ENCODE data around the gene CHN2. TPM values are rescaled to one million over a fixed set of nuclear protein-coding genes. Genes with fewer than 3 reads are reported as not detected.
A peak's percentile ranks its signal among the peaks of the same experiment; 100 is the strongest.

The CHN2 gene
- total RNA-seq, 1 experiment from 2014 or later: 5.1 TPM

GRCh38 chr7:29479301-29480200, 285.0 kb downstream of the CHN2 start:
- Mint-ChIP-seq H3K4me3 (ENCODE audit: unreplicated experiment) (no peak overlapping the region), H3K27ac (ENCODE audit: low read depth, unreplicated experiment) (no peak overlapping the region), H3K4me1 (ENCODE audit: insufficient read depth, unreplicated experiment) (no peaks in the 10 kb centered on the region), H3K36me3 (ENCODE audit: insufficient read depth, unreplicated experiment) (no peaks in the 10 kb centered on the region), H3K27me3 (ENCODE audit: insufficient read depth, unreplicated experiment) (no peaks in the 10 kb centered on the region), H3K9me3 (ENCODE audit: unreplicated experiment) (no peaks in the 10 kb centered on the region)
- POLR2A ChIA-PET: no interaction called here
- DNase-seq (ENCODE audit: unreplicated experiment): no peak
- CTCF ChIA-PET: interaction anchor here (0.6 to 1.1 kb wide), 4 partner anchors 9 to 557 kb away, joined by 3 to 4 read pairs (median 4); no protein-coding TSS in a partner anchor
- BruUV-seq (replicated peaks): no TSS peak
- TF ChIP-seq CTCF (IDR thresholded peaks at IDR 0.05; ENCODE audit: unreplicated experiment): no peak
- intact Hi-C loops (cut with micrococcal nuclease): no loop called here

- no peak overlapping the region for H3K4me3 Mint-ChIP-seq (ENCODE audit: unreplicated experiment)
Observed at GRCh38 chr7:29480451-29480850, 285.9 kb downstream of the CHN2 start.

GRCh38 chr7:29480934-29481651, 286.5 kb downstream of the CHN2 start:
- no peaks in the 10 kb centered on the region for H3K27me3 Mint-ChIP-seq (ENCODE audit: insufficient read depth, unreplicated experiment)
- TF ChIP-seq CTCF (IDR thresholded peaks at IDR 0.05; ENCODE audit: unreplicated experiment): no peak
- DNase-seq (ENCODE audit: unreplicated experiment): no peak
- peak overlapping the region; percentile 23 for H3K27ac Mint-ChIP-seq (ENCODE audit: low read depth, unreplicated experiment)
- ChIA-PET POLR2A (interaction anchor here (0.6 to 1.7 kb wide), 2 partner anchors 10 to 1412 kb away, joined by 3 to 5 read pairs; no protein-coding TSS in a partner anchor), CTCF (interaction anchor here (0.9 kb wide), 1 partner anchor 23 kb away, joined by 6 read pairs; no protein-coding TSS in a partner anchor)
- H3K36me3 Mint-ChIP-seq (ENCODE audit: insufficient read depth, unreplicated experiment): no peaks in the 10 kb centered on the region
- H3K4me3 Mint-ChIP-seq (ENCODE audit: unreplicated experiment): no peak overlapping the region
- no peaks in the 10 kb centered on the region for H3K9me3 Mint-ChIP-seq (ENCODE audit: unreplicated experiment)
- H3K4me1 Mint-ChIP-seq (ENCODE audit: insufficient read depth, unreplicated experiment): no peaks in the 10 kb centered on the region
- intact Hi-C loops (cut with micrococcal nuclease): no loop called here
- no TSS peak for BruUV-seq (replicated peaks)

More at GRCh38 chr7:29480451-29480850, 285.9 kb downstream of the CHN2 start:
- ChIA-PET CTCF (interaction anchor here (1.1 kb wide), 1 partner anchor 10 kb away, joined by 4 read pairs; no protein-coding TSS in a partner anchor), POLR2A (interaction anchor here (1.7 kb wide), 1 partner anchor 11 kb away, joined by 5 read pairs; no protein-coding TSS in a partner anchor)
- DNase-seq (ENCODE audit: unreplicated experiment): no peak
- no TSS peak for BruUV-seq (replicated peaks)
- H3K27ac Mint-ChIP-seq (ENCODE audit: low read depth, unreplicated experiment): peak overlapping the region; percentile 23
- intact Hi-C loops (cut with micrococcal nuclease): no loop called here
- H3K9me3 Mint-ChIP-seq (ENCODE audit: unreplicated experiment): no peaks in the 10 kb centered on the region
- H3K36me3 Mint-ChIP-seq (ENCODE audit: insufficient read depth, unreplicated experiment): no peaks in the 10 kb centered on the region
- no peak for TF ChIP-seq CTCF (IDR thresholded peaks at IDR 0.05; ENCODE audit: unreplicated experiment)
- H3K27me3 Mint-ChIP-seq (ENCODE audit: insufficient read depth, unreplicated experiment): no peaks in the 10 kb centered on the region
- no peaks in the 10 kb centered on the region for H3K4me1 Mint-ChIP-seq (ENCODE audit: insufficient read depth, unreplicated experiment)

GRCh38 chr7:29482056-29482455, 287.5 kb downstream of the CHN2 start:
- Mint-ChIP-seq H3K9me3 (ENCODE audit: unreplicated experiment) (no peaks in the 10 kb centered on the region), H3K27ac (ENCODE audit: low read depth, unreplicated experiment) (no peak overlapping the region), H3K4me1 (ENCODE audit: insufficient read depth, unreplicated experiment) (no peaks in the 10 kb centered on the region), H3K4me3 (ENCODE audit: unreplicated experiment) (no peak overlapping the region), H3K36me3 (ENCODE audit: insufficient read depth, unreplicated experiment) (no peaks in the 10 kb centered on the region), H3K27me3 (ENCODE audit: insufficient read depth, unreplicated experiment) (no peaks in the 10 kb centered on the region)
- TF ChIP-seq CTCF (IDR thresholded peaks at IDR 0.05; ENCODE audit: unreplicated experiment): no peak
- DNase-seq (ENCODE audit: unreplicated experiment): no peak
- intact Hi-C loops (cut with micrococcal nuclease): no loop called here
- POLR2A ChIA-PET: interaction anchor here (1.7 kb wide), 1 partner anchor 9 kb away, joined by 5 read pairs; no protein-coding TSS in a partner anchor
- CTCF ChIA-PET: interaction anchor here (0.6 kb wide), 1 partner anchor 837 kb away, joined by 3 read pairs; no protein-coding TSS in a partner anchor
- BruUV-seq (replicated peaks): no TSS peak
